Stimulated activated CD8-positive, alpha-beta memory T cell treated with anti-CD3 and anti-CD28 coated beads, Interleukin-12 subunit alpha, Interleukin-12 subunit beta, amount 100 ng/mL, for 24 hours (primary cell): ENCODE measurements around the gene CATSPERD.
"Not testable (repeated sequence)": the region's sequence is repeated elsewhere in the genome, so short reads cannot be mapped to it uniquely, and the experiment has no call there.

Source experiments
- DNase-seq: peaks from one replicate; pipeline ENCODE4 v3.0.0-alpha.2; 2020; ENCODE audit errors: extremely low read depth

Gene CATSPERD

DNA sequence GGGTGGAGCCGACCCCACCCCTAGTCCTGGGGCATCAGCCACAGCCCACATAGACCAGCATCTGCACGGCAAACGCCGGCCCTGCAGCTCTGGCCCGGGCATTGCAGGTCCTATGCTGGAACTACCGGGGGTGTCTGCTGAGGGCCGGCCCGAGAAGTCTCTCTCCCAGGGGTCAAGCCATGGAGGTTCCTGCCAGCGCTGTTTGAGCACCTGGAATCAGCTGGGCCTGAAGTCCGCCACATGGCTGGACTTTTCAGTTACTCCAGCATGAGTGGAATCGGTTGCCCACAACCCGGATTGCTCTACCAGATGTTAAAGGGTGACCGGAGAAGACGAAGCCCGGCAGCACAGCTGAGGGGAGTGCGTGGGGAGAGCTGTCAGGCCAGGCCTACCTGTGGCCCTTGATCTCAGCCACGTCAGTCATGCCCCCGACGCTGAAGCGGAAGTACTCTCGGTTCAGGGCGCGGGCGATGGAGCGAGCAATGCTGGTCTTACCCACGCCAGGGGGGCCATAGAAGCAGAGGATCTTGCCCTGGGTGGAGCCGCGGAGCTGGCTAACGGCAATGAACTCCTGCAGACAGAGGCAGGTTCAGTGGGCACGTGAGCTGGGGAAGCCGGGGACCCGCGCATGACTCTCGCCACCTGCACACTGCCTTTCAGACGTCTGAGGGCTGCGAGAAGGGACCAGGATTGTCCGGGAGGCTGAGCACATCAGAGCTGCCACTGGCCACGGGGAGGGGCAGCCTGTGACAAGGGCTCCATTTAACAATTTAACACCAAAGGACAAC, 21.6 kb upstream of the CATSPERD start:
- DNase-seq: no peak

DNA sequence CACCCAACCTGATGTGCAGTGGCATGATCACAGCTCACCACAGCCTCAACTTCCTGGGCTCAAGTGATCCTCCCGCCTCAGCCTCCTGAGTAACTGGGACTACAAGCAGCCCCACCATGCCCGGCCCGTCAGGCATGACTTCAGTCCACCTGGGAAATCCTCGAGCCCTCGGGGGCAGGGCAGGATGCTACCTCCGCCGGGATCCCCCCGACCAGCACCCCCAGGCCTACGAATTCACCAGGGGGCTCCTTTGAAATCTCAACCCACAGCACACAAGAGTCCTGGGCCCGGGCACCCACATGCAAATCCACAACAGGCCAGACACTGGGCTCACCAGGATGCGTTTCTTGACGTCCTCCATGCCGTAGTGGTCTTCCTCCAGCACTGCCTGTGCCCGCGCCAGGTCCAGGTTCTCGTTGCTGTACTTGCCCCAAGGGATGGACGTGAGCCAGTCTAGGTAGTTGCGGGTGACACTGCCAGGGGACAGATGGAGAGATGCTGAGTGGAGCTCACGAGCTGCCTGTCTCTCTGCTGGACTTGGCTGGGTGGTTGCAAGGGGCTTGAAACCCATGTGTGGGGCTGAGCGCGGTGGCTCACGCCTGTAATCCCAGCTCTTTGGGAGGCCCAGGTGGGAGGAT, 19.9 kb upstream of the CATSPERD start:
- no peak for DNase-seq

DNA sequence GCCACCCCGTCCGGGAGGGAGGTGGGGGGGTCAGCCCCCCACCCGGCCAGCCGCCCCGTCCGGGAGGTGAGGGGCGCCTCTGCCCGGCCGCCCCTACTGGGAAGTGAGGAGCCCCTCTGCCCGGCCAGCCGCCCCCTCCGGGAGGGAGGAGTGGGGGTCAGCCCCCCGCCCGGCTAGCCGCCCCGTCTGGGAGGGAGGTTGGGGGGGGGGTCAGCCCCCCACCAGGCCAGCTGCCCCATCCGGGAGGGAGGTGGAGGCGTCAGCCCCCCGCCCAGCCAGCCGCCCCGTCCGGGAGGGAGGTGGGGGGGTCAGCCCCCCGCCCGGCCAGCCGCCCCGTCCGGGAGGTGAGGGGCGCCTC, 18.4 kb upstream of the CATSPERD start:
- not testable (repeated sequence) for DNase-seq

DNA sequence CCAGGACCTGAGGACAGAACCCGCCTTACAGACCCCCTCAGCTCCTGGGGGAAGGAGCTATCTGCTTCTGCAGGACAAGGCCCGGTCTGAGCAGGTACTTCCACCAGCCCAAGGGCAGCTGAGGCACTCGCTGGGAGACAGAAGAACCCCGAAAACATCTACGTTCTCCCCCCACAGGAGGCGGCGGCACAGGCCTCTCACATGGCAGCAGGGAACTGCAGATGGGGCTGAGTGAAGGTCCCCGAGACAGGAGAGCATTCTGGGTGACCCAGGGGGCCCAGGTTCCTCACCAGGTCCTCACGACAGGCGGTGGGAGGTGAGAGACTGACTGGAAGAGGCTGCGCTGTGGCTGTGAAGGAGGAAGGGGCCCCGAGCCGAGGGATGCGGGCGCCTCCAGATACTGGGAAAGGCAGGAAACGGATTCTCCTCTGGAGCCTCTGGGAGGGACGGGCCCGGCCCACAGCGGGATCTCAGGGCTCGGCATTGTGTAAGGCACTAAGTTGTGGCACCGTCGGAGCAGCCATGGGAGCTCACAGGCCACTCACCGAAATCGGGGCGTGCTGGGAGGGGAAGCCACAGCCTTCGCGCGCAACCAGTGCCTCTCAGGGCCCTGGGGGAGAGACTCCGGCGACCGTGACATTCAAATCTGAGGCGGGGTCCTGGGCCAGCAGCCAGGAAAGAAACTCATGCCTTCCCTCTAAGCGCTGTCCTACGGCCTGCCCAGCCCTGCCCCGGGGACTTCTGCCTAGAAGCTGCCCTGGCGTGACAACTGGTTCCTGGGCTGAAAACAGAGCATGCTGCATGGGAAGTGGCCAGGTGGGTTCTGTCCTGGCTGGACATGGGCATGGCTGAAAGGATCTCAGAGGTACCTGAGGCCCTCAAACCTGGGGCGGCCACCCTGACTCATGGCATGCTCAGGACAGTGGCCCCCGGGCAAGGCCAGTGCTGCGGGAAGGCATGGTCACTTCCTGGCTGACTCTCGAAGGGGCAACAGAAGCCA, 16.3 kb upstream of the CATSPERD start:
- no peak for DNase-seq

DNA sequence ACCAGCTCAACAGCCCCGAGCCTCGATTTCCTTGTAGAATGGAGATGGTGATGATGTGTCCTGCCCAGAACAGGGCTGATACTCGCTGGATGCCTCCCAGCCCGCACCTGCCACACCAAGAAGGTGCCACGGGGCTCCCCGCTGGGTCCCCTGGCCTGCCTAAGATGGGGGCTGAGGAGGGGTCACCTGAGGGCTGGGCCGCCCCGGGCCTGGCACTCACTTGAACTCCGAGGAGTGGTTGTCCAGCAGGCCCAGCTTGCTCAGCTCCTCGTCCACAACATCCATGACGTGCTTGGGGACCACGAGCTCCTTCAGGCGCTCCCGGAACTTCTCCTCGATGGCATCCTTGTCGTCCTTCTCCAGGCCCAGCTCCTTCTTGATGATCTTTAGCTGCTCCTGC, 14.9 kb upstream of the CATSPERD start:
- DNase-seq: no peak

DNA sequence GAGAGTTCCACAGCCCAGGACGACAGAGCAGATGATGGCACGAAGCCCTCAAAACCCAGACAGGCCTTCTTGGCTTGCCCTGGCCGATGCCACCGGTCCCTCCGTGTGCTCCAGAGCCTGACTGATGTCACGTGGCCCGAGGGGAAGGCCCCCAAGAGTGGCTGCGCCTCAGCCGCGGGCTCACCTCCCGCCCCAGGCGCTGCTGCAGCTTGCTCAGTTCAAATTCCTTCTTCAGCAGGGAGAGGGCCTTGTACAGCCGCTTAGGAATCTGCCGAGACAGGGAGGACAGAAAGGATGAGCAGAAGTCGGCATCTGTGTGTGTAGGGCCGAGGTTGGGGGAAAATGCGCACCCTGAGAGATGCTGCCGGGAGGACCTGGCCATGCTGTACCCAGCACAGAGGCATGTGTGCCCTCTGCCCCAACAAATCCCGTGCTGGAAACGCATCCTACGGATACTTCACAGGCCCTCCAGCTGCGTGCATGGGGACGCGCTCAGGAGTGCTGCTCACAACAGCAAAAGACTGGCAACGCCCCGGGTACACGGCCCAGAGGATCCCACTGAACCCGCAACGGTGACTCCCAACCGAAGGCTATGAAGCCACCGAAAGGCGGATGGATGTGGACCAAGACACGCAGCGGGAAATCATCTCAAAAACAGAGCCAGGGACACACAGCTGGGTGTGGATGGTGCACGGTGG, 13.4 kb upstream of the CATSPERD start:
- no peak for DNase-seq

DNA sequence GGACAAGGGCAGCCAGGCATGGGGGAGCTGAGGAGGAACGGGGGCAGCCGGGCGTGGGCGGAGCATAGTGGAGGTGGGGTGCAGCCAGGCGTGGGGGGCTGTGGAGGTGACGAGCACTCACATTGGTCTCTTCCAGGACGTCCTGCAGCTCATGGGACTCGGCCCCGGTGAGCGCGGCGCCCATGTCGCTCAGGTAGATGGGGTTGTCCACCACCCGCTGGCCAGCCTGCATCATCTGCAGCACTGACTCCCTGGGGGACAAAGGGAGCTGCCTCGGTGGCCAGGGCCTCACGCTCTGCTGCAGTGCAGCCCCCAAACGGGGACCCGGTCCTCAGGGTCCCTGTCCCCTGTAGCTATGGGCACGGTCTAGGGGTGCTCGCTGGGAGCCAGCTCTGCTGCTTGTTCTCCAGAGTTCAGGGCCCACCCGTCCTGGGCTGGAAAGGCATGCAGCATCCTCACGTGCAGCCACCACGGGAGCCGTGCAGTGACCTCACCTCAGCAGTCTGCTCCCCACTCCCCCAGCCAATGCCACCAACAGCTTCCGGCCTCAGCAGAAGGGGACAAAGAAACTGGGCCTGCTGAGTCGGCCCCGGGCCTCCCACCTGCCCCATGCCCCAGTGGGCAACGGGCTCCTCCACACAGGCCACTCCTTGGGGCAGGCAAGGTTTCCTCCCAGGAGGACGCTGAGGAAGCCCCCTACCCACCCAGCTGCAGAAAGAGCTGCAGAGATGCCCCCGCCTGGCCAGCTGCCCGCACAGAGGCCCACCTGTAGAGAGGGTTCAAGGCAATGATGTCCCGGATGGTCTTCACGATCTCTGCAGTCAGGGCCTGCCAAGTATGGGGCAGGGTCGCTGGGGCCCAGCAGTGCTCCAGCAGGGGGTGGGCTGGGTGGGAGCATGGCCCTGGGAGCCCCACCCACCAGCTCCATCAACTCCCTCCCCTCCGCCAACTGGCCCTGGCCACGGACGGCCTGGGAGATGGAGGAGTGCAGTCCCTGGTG, 12.6 kb upstream of the CATSPERD start:
- no peak for DNase-seq

DNA sequence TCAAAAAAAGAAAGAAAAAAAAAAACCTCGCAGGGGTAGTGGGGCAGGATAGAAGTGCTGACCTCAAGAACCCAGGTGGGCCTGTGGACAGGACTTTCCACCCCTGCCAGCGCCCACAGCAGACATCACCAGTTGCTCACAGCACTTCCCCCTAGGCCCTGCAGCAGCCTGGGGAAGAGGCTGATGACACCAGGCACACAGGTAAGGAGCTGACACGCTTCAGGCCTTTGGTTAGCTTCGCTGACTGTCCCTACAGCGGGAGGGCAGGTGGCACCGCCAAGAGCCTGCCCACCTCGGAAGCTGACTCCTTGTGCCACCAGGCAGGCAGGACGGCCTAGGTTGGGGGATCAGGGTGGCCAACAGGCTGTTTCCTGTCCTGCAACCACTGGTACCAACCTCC, 9.4 kb upstream of the CATSPERD start:
- no peak for DNase-seq

DNA sequence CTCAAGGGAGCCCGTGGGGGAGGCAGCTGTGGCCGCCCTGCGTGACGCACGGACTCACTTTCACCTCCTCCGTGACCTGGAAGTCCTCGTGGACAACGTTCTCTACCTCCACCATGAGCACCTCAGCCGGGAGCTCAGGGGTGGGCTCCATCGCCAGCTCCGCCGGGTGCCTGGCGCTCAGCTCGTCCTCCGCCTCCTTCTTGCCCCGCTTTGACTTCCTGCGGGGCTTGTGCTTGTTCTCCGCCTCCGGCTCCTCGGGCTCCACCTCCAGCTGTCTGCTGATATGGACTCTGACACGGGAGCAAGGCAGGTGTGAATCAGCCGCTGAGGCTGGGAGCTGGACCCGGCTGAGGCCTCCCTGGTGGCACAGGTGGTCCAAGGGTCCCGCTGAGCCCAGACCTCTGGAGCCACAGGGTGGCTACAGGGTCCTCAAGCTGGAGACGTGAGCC, 8.7 kb upstream of the CATSPERD start:
- DNase-seq: no peak

DNA sequence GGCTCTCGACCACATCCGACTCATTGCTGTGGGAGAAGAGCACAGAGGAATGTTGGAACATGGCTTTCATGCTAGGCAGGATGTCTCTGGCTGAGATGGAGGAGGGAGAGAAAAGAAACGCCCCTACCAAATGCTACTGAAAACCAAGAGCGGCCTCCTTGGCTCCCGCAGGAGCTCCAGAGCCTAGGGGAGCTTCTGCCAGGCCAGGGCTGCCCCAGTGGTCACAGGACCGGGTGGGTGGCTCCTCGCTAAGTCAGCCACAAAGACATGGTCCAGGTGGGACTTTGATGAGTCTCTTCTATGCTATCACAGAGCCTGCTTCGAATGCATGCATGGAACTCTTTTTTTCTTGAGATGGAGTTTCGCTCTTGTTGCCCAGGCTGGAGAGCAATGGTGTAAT, 7.2 kb upstream of the CATSPERD start:
- no peak for DNase-seq

DNA sequence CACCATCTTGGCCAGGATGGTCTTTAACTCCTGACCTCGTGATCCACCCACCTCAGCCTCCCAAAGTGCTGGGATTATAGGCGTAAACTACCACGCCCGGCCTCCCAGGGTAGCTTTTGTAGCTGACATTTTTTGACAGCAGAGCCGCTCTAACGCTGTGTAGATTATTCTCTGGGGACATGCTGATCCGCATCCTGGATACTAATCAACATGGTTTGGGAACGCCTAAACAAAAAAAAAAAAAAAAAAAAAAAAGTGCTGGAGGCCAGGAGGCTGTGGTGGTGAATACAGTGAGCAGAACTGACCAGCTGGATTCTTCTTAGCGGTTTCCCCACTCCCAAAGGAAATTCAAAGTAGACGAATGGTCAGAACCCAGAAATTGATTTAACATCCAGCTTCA, 5.6 kb upstream of the CATSPERD start:
- no peak for DNase-seq

DNA sequence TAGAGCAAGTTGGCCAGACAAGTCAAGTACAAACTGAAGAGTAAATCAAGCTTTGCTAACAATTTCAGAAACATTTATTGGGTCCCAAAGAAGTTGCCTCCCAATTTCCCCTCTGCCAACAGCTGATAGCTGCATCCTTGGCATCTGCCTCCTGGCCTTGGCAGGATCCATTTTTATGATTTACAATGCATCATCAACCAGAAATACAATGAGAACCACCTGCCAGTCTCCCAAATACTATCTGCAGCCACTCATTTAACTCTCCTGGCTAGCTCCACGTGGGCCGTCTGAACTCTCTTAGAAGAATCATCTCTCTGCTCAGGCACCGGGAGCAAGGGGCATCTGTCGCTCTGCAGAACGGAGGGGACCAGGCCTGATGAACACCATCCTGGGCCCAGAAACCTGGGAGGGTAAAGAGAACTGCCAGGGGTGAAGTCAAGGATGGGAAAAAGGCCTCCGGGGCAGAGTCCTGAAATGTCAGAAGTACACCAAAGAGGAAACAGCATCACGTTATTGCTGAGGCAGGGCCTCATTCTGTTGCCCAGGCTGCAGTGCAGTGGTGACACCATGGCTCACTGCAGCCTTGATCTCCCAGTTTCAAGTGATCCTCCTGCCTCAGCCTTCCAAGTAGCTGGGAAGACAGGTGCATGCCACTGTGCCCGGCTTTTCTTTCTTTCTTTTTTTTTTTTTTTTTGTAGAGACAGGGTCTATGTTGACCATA, 3.1 kb upstream of the CATSPERD start:
- no peak for DNase-seq

DNA sequence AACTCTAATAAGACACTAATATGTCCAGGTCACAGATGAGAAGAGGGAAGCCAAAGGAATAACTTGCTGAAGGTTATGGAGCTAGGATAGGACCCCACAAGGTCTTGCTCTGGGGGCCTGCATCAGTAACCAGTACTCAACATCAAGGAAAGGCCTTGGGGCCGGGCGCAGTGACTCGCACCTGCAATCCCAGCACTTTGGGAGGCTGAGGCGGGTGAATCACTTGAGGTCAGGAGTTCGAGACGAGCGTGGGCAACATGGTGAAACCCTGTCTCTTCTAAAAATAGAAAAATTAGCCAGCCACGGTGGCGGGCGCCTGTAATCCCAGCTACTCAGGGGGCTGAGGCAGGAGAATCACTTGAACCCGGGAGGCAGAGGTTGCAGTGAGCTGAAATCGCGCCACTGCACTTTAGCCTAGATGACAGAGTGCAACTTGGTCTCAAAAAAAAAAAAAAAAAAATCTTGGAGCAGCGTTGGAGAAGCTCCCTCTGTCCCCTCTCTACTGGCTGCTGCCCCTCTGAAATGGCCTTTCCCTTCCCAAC, 2.3 kb upstream of the CATSPERD start:
- no peak for DNase-seq

DNA sequence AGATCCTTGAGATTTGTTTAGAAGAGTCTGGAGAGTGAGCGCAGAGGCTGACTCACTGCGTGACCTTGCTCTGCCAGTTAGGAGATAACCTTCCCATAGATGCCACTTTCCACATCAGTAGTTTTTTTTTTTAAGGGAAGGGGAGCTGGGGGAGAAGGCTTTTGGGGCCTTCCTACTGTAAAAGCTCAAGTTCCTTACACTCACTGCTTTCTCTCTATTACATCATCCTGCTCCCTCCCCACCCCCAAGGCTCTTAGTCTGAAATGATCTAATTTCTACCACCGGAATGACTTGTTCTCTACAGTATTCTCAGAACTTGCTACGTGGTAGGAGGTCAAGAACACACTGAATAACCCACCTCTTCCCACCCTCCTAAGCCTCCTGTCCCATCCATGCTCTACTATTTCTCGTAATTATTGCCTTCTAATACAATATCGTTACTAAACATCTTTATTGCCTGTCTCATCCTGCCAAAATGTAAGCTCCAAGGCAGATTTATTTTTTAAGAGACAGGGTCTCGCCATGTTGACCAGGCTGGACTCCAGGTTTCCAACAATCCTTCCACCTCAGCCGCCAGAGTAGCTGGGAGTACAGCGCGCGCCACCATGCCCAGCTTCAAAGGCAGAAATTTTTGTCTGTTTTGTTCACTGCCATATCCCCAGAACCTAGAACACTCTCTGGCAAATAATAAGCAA, 1.7 kb upstream of the CATSPERD start:
- DNase-seq: no peak

DNA sequence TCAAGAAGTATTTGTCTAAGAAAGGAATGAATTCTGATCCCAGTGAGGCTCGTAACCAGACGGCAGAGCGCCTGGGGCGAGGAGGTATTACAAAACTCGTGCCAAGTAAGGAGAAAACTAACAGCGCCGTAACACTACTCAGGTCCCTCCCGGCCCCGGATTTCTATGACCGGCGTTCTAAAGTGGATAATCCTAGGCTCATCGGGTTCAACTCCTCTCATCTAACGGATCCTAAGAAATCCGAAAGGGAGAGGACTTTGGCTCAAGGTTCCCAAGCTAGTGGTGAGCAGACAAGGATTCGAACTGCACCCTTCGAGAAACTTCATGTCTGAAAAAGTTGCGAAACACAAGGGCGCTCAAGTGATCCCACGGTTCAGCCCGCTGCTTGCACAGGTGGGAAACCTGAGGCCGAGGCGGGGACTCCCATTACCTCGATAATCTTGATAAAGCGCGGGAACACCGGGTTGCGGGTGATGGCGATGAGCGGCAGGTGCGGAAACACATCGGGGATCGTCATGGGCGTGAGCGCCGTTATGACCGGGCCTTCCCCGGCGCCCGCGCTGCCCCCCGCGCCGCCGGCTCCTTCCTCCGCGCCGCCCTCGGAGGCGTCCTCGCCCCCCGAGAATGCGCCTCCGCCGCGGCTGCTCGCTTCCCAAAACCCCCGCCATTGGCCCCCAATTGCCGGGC, 1.0 kb upstream of the CATSPERD start:
- no peak for DNase-seq

DNA sequence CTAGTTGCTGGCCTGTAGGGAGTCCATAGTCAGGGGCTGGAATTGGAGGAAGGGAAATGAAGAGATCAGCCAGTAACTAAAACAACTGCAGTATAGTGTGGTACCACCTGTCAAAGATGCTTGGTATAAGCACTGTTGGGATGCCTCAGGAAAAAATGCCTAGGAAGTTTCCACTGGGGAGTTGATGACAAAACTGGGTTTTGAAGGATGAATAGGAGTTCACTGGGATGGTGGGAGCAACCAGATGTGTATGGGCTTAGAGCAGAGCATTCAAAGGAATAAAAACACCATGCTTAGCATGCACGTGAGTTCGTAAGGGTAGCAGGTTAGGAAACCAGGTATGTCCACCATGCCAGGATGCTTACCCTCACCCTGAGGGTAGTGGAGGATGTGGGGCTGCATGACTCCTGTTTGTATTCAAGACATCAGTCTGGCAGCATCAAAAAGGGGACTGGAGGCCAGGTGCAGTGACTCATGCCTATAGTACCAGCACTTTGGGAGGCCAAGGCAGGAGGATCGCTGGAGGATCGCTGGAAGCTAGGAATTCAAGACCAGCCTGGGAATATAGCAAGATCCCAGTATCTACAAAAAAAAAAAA, 7.1 kb downstream of the CATSPERD start:
- DNase-seq: no peak

DNA sequence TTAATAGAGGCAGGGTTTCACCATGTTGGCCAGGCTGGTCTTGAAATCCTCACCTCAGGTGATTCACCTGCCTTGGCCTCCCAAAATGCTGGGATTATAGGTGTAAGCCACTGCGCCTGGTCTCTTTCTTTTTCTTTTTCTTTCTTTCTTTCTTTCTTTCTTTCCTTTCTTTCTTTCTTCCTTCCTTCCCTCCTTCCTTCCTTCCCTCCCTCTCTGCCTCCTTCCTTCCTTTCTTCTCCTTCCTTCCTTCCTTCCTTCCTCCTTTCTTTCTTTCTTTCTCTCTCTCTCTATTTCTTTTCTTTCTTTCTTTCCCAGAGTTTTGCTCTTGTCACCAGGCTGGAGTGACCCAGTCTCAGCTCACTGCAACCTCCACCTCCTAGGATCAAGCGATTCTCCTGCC, 12.7 kb downstream of the CATSPERD start:
- not testable (repeated sequence) for DNase-seq

DNA sequence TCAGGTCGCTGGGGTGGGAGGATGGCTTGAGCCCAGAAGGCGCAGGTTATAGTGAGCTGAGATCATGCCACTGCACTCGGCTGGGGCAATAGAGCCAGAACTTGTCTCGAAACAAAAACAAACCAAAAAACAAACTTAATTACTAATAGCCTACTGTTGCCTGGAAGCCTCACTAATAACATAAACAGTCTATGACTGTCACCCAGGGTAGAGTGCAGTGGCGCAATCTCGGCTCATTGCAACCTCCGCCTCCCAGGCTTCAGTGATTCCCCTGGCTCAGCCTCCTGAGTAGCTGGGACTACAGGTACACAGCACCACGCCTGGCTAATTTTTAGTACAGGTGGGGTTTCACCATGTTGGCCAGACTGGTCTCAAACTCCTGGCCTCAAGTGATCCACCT, 18.0 kb downstream of the CATSPERD start:
- no peak for DNase-seq
